Adipocyte (in vitro differentiated cells): ENCODE data around the gene R3HDM4.
"Not testable (repeated sequence)": the region's sequence is repeated elsewhere in the genome, so short reads cannot be mapped to it uniquely, and the experiment has no call there.

Source experiments
- DNase-seq: peaks from one replicate; pipeline ENCODE4 v3.0.0-alpha.2; 2015; ENCODE audit warnings: low read depth
- H3K27me3 ChIP-seq: replicated peaks from 2 replicates; pipeline ENCODE4 v1.7.0; 2013; ENCODE audit warnings: mild to moderate bottlenecking, low read length, moderate library complexity; ENCODE audit not compliant: control insufficient read depth, insufficient read depth
- H3K36me3 ChIP-seq: 2 replicates; pipeline ENCODE4 v1.7.0; 2013; ENCODE audit warnings: low read length, mild to moderate bottlenecking, moderate library complexity; ENCODE audit not compliant: control insufficient read depth, insufficient read depth, severe bottlenecking
- H3K4me1 ChIP-seq: 2 replicates; pipeline ENCODE4 v1.7.0; 2013; ENCODE audit warnings: mild to moderate bottlenecking, low read length, moderate library complexity; ENCODE audit not compliant: control insufficient read depth, insufficient read depth
- H3K4me3 ChIP-seq: 2 replicates; pipeline ENCODE4 v1.7.0; 2013; ENCODE audit warnings: mild to moderate bottlenecking, low read length, moderate library complexity
- H3K9ac ChIP-seq: 2 replicates; pipeline ENCODE4 v1.7.0; 2013; ENCODE audit warnings: mild to moderate bottlenecking, low read length, moderate library complexity
- H3K9me3 ChIP-seq: 2 replicates; pipeline ENCODE4 v1.7.0; 2013; ENCODE audit warnings: mild to moderate bottlenecking, low read length, moderate library complexity; ENCODE audit not compliant: control insufficient read depth

Gene R3HDM4

GRCh38 chr19:862581-863314, 50.3 kb downstream of the R3HDM4 start:
- H3K36me3 ChIP-seq = peaks cover 14% of the 10 kb centered on the region
- no peaks in the 10 kb centered on the region for H3K27me3 ChIP-seq
- peaks cover 7% of the 10 kb centered on the region for H3K4me1 ChIP-seq
- peak; percentile 60 for DNase-seq
- no peaks in the 10 kb centered on the region for H3K9me3 ChIP-seq
- no peak overlapping the region for H3K9ac ChIP-seq
- H3K4me3 ChIP-seq = no peak overlapping the region

GRCh38 chr19:861756-862580, 51.1 kb downstream of the R3HDM4 start:
- H3K36me3 ChIP-seq = peaks cover 14% of the 10 kb centered on the region
- H3K9me3 ChIP-seq = no peaks in the 10 kb centered on the region
- peaks cover 7% of the 10 kb centered on the region for H3K4me1 ChIP-seq
- peak overlapping the region; percentile 69 for H3K4me3 ChIP-seq
- peak overlapping the region; percentile 60 for H3K9ac ChIP-seq
- no peaks in the 10 kb centered on the region for H3K27me3 ChIP-seq
- peak; percentile 74 for DNase-seq

GRCh38 chr19:861141-861755, 51.8 kb downstream of the R3HDM4 start:
- H3K4me3 ChIP-seq = peak overlapping the region; percentile 90

GRCh38 chr19:858868-859843, 53.9 kb downstream of the R3HDM4 start, which contains the start of gene CFD:
Gene CFD (plus strand): TSS chr19:859664. CDS start chr19:859690, 26 bp downstream.
- peak; percentile 54 for DNase-seq
- H3K27me3 ChIP-seq = no peaks in the 10 kb centered on the region

More at GRCh38 chr19:861141-861755, 51.8 kb downstream of the R3HDM4 start:
- no peak for DNase-seq
- Histone ChIP-seq H3K9ac (peak overlapping the region; percentile 99), H3K27me3 (no peaks in the 10 kb centered on the region), H3K36me3 (peaks cover 14% of the 10 kb centered on the region), H3K9me3 (no peaks in the 10 kb centered on the region), H3K4me1 (peaks cover 7% of the 10 kb centered on the region)

GRCh38 chr19:858284-858683, 54.7 kb downstream of the R3HDM4 start:
- Histone ChIP-seq H3K27me3 (no peaks in the 10 kb centered on the region), H3K36me3 (peaks cover 6% of the 10 kb centered on the region), H3K9ac (no peak overlapping the region), H3K4me3 (no peak overlapping the region), H3K4me1 (peaks cover 7% of the 10 kb centered on the region), H3K9me3 (no peaks in the 10 kb centered on the region)
- DNase-seq = no peak

More at GRCh38 chr19:858868-859843, 53.9 kb downstream of the R3HDM4 start, which contains the start of gene CFD:
- peaks cover 7% of the 10 kb centered on the region for H3K4me1 ChIP-seq
- H3K4me3 ChIP-seq = peak within 1 kb of the TSS; percentile 90
- H3K9me3 ChIP-seq = no peaks in the 10 kb centered on the region
- H3K36me3 ChIP-seq = peaks cover 13% of the 10 kb centered on the region
- peak within 1 kb of the TSS; percentile 99 for H3K9ac ChIP-seq

- Histone ChIP-seq H3K27me3 (no peaks in the 10 kb centered on the region), H3K9me3 (no peaks in the 10 kb centered on the region), H3K36me3 (no peaks in the 10 kb centered on the region), H3K9ac (no peak overlapping the region), H3K4me3 (no peak overlapping the region), H3K4me1 (peaks cover 16% of the 10 kb centered on the region)
- no peak for DNase-seq
Measured at GRCh38 chr19:855566-856120, 57.4 kb downstream of the R3HDM4 start.

GRCh38 chr19:855142-855541, 57.9 kb downstream of the R3HDM4 start:
- H3K4me3 ChIP-seq = no peak overlapping the region
- H3K9ac ChIP-seq = no peak overlapping the region
- H3K4me1 ChIP-seq = peaks cover 16% of the 10 kb centered on the region
- no peaks in the 10 kb centered on the region for H3K27me3 ChIP-seq
- no peaks in the 10 kb centered on the region for H3K9me3 ChIP-seq
- H3K36me3 ChIP-seq = no peaks in the 10 kb centered on the region
- DNase-seq = no peak

GRCh38 chr19:854549-854948, 58.5 kb downstream of the R3HDM4 start:
- no peaks in the 10 kb centered on the region for H3K36me3 ChIP-seq
- no peak for DNase-seq
- peaks cover 16% of the 10 kb centered on the region for H3K4me1 ChIP-seq
- no peaks in the 10 kb centered on the region for H3K9me3 ChIP-seq
- H3K27me3 ChIP-seq = no peaks in the 10 kb centered on the region
- no peak overlapping the region for H3K4me3 ChIP-seq
- no peak overlapping the region for H3K9ac ChIP-seq

GRCh38 chr19:853614-854220, 59.3 kb downstream of the R3HDM4 start:
- H3K36me3 ChIP-seq, H3K9ac ChIP-seq, H3K9me3 ChIP-seq, H3K4me3 ChIP-seq, DNase-seq, H3K27me3 ChIP-seq: not testable (repeated sequence)
- peaks cover 16% of the 10 kb centered on the region for H3K4me1 ChIP-seq

- DNase-seq = no peak
- H3K9me3 ChIP-seq = no peaks in the 10 kb centered on the region
- H3K4me3 ChIP-seq = no peak overlapping the region
- H3K9ac ChIP-seq = no peak overlapping the region
- no peaks in the 10 kb centered on the region for H3K36me3 ChIP-seq
- peaks cover 13% of the 10 kb centered on the region for H3K4me1 ChIP-seq
- H3K27me3 ChIP-seq = no peaks in the 10 kb centered on the region
Measured at GRCh38 chr19:853014-853585, 59.9 kb downstream of the R3HDM4 start.
